OCI-LY3 (cell line): ENCODE results near the gene TLR6.

Experiments
- CTCF ChIP-seq: fragments of 200-600, 300-600 bp; sonication (generic); IDR thresholded peaks from 2 replicates; pipeline ENCODE4 v1.5.1; 2014; ENCODE audit warnings: antibody characterized with exemption, low read length, low read depth
- EZH2phosphoT487 ChIP-seq: fragments of 200-600 bp; shearing (Covaris generic); IDR thresholded peaks from 2 replicates; pipeline ENCODE4 v1.6.1; 2018; ENCODE audit warnings: antibody characterized with exemption, mixed run types, low read depth

GRCh38 chr4:38837334-38837733, 19.3 kb downstream of the TLR6 start:
- TF ChIP-seq CTCF: no peak
- TF ChIP-seq EZH2phosphoT487: no peak
